ENCODE measurements around the gene MEGF11.

- TF ChIP-seq CTCF (conservative IDR thresholded peaks at IDR 0.05; ENCODE audit: low read depth, low read length) (no peak), EZH2 (IDR thresholded peaks at IDR 0.05; ENCODE audit: low read length, unreplicated experiment) (no peak)
Measured at GRCh38 chr15:65993236-65993635, 260.3 kb downstream of the MEGF11 start.
